ENCODE measurements around the gene PTPRE.

PTPRE gene

DNA sequence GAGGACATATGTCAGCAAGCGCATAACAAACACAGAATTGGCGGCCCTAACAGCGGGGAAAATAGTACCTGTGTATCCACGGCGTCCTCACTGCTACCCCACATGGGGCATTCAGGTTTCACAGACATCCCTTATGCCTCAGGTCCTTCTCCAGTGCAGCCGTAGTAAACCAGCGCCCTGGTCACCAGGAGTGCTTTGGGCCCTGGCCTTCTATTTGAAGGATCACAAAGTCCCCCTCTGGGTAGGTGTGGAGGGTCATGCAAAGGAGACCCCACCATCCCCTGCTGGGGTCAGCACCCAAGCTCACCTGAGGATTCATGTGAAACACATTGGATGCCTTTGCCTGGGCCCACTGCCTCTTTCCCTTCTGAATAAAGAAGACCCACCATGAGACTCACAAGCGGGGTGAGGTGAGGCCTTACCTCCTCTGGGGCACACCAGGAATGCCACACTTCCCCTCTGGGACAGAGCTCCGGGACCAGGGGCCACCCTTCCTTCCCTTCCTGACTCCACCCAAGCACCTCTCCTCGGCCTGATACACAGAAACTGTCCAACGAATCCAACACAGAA is 32.9 kb upstream of the PTPRE start:
- DNase-seq (ENCODE audit: insufficient read length) (no peak), FAIRE-seq (no peak)
- TF ChIP-seq TAF1 (IDR thresholded peaks at IDR 0.05; ENCODE audit: borderline replicate concordance, low read depth, low read length) (no peak), POLR2AphosphoS5 (IDR thresholded peaks at IDR 0.05; ENCODE audit: low read depth, low read length) (no peak), POLR2A (IDR thresholded peaks at IDR 0.05; ENCODE audit: low read depth, low read length) (no peak)

DNA sequence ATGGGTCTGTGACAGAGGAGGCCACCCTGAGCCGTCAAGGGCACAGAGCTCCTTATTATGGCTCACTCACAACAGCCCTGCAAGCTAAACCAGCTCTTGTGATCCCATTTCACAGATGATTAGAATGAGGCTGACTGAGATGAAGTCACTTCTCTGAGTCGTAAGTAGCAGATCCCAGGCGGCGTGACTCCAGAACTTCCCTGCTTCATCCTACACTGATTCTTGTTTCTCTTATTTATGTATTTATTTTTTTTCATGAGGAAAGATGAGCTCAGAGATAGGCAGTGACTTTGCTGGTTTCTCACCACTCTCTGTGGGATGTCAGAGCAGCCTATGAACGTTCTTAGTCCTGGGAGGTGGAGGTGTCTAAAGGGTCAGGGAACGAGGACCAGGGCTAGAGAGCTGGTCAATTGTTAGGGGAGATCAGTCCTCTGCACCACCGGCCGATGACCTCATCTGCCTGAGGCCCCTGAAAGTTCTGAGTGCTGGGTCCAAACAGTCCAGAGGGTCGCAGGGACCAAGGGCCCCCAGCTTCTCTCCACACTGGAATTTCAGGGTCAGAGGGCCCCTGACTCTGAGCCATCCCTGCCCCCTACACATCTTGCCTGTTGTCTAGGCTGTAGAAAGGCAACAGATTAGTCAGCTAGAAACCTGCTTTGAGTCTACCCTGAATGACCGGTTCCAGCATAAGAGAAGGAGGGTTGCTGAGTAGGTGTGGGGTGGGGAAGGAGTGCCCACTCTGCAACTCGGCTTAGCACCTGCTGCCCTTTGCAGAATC is 32.0 kb upstream of the PTPRE start:
- DNase-seq (ENCODE audit: insufficient read length) (no peak), FAIRE-seq (no peak)
- TF ChIP-seq POLR2AphosphoS5 (IDR thresholded peaks at IDR 0.05; ENCODE audit: low read depth, low read length) (no peak), POLR2A (IDR thresholded peaks at IDR 0.05; ENCODE audit: low read depth, low read length) (no peak), TAF1 (IDR thresholded peaks at IDR 0.05; ENCODE audit: borderline replicate concordance, low read depth, low read length) (no peak)

DNA sequence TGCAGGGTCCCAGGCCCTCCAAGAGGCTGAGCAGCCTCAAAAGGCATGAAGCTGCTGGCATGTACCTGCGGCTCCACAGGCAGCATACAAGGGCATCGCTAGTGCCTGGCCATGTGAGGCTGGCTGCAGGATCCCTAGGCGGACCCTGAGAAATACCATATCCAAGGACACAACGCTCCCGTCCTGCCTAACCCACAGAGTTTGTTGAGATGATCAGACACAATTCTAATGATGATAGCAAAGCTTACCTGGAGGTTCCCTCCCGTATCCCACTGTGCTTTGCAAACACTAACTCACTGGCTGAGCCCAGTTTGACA is 31.5 kb upstream of the PTPRE start:
- DNase-seq (ENCODE audit: insufficient read length) (no peak), FAIRE-seq (no peak)
- TF ChIP-seq TAF1 (IDR thresholded peaks at IDR 0.05; ENCODE audit: borderline replicate concordance, low read depth, low read length): no peak
- TF ChIP-seq POLR2A (IDR thresholded peaks at IDR 0.05; ENCODE audit: low read depth, low read length): no peak
- TF ChIP-seq POLR2AphosphoS5 (IDR thresholded peaks at IDR 0.05; ENCODE audit: low read depth, low read length): no peak

DNA sequence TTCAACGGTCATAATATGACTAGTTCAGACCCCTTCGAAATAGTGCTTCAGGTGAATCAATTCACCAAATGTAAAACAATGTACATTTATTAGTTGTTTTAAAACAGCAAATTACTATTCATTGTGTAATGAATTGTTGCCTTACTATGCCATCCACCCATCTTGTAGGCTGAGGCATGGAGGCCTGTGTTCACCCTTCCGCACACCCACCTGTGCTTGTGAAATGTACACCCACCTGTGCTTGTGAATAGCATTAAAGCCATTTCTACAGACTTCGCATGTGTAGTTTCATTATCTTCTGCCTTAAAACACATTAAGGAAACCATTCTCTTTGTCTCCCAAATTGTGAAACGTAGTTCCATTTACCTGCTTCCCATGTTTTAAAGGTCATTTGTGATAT is 31.0 kb upstream of the PTPRE start:
- TF ChIP-seq POLR2A (IDR thresholded peaks at IDR 0.05; ENCODE audit: low read depth, low read length): no peak
- TF ChIP-seq TAF1 (IDR thresholded peaks at IDR 0.05; ENCODE audit: borderline replicate concordance, low read depth, low read length): no peak
- TF ChIP-seq POLR2AphosphoS5 (IDR thresholded peaks at IDR 0.05; ENCODE audit: low read depth, low read length): no peak
- FAIRE-seq (no peak), DNase-seq (ENCODE audit: insufficient read length) (no peak)

- FAIRE-seq: no peak
- TF ChIP-seq TAF1 (IDR thresholded peaks at IDR 0.05; ENCODE audit: borderline replicate concordance, low read depth, low read length): no peak
- TF ChIP-seq POLR2AphosphoS5 (IDR thresholded peaks at IDR 0.05; ENCODE audit: low read depth, low read length): no peak
- TF ChIP-seq POLR2A (IDR thresholded peaks at IDR 0.05; ENCODE audit: low read depth, low read length): no peak
- DNase-seq (ENCODE audit: insufficient read length): no peak
Observed at GRCh38 chr10:127877116-127877515, 29.8 kb upstream of the PTPRE start.

- DNase-seq (ENCODE audit: insufficient read length): no peak
- no peak for TF ChIP-seq POLR2AphosphoS5 (IDR thresholded peaks at IDR 0.05; ENCODE audit: low read depth, low read length)
- FAIRE-seq: no peak
Observed at GRCh38 chr10:127877699-127878098, 29.2 kb upstream of the PTPRE start.

GRCh38 chr10:127878475-127879055 is 28.3 kb upstream of the PTPRE start:
- TF ChIP-seq POLR2A (IDR thresholded peaks at IDR 0.05; ENCODE audit: low read depth, low read length) (no peak), POLR2AphosphoS5 (IDR thresholded peaks at IDR 0.05; ENCODE audit: low read depth, low read length) (no peak), TAF1 (IDR thresholded peaks at IDR 0.05; ENCODE audit: borderline replicate concordance, low read depth, low read length) (no peak)
- DNase-seq (ENCODE audit: insufficient read length) (no peak), FAIRE-seq (no peak)

DNA sequence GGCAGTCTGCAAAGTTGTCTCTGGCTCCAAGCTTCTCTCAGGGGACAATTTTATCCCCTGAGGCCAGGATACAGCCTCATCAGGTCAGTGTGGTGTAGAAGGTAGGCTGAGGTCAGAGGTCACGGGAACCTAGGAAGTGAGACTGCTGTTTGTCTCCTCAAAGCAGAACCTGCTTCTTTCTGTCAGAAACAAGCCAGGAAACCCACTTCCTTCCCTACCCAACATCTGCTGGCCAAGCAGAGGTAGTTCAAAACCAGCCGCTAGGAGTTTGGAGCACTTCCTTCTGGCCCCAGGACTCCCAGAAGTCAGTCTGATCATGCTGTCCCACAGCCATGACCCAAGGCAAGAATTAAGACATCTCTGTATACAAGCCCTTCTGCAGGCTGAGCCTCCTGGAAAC is 26.3 kb upstream of the PTPRE start:
- DNase-seq (ENCODE audit: insufficient read length) (no peak), FAIRE-seq (no peak)
- TF ChIP-seq POLR2A (IDR thresholded peaks at IDR 0.05; ENCODE audit: low read depth, low read length) (no peak), TAF1 (IDR thresholded peaks at IDR 0.05; ENCODE audit: borderline replicate concordance, low read depth, low read length) (no peak), POLR2AphosphoS5 (IDR thresholded peaks at IDR 0.05; ENCODE audit: low read depth, low read length) (no peak)

GRCh38 chr10:127881262-127881661 is 25.6 kb upstream of the PTPRE start:
- TF ChIP-seq POLR2A (IDR thresholded peaks at IDR 0.05; ENCODE audit: low read depth, low read length): no peak
- TF ChIP-seq TAF1 (IDR thresholded peaks at IDR 0.05; ENCODE audit: borderline replicate concordance, low read depth, low read length): no peak
- no peak for TF ChIP-seq POLR2AphosphoS5 (IDR thresholded peaks at IDR 0.05; ENCODE audit: low read depth, low read length)
- DNase-seq (ENCODE audit: insufficient read length) (no peak), FAIRE-seq (no peak)

DNA sequence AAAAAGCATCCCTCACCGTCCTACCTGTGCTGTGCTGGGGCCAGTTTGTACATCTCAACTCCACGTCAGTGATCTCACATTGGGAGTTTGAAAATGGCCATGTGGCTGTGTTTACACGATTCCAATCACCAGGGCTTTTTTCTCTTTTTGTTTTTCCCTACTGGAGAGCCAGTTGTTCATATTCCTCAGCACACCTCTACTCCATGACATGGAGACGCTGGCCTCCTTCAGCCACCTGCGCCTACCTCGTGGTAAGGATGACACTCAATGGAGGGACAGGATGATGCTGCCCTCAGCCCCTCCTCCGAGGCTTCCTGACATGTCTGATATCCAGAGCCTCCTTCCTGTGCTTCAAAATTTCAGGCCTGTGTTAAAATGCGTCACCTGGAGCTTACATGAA is 24.5 kb upstream of the PTPRE start:
- FAIRE-seq (no peak), DNase-seq (ENCODE audit: insufficient read length) (no peak)
- TF ChIP-seq POLR2A (IDR thresholded peaks at IDR 0.05; ENCODE audit: low read depth, low read length) (no peak), TAF1 (IDR thresholded peaks at IDR 0.05; ENCODE audit: borderline replicate concordance, low read depth, low read length) (no peak), POLR2AphosphoS5 (IDR thresholded peaks at IDR 0.05; ENCODE audit: low read depth, low read length) (no peak)

DNA sequence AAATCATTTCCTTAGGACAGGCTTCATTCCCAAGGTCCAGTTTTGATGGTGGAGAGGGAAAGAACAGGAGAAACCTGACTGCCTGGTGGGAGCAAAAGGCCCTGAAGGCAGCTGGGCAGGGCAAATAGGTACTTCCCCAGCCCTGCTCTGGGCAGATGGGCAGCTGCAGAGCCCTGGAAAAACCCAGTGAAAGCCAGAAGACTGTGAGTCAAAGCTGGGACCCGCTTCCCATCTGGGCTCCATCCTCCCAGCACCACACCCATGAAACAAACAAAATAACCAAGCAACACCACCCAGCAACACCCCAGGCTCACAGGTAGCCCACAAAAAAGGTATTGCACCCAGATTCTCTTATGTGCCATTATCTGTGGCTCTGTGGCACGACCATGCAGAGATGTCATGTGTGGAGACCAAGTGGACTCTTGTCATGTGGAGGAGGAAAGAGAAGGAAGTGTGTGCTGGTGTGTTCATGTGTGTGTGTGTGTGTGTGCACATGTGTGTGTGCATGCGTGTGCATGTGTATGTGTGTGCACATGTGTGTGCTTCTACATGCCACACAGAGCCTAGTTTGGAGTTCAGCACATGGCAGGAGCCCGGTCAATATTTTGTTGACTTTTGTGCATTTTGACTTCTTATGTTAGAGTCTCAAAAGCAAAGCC is 24.0 kb upstream of the PTPRE start:
- DNase-seq (ENCODE audit: insufficient read length): no peak
- TF ChIP-seq POLR2A (IDR thresholded peaks at IDR 0.05; ENCODE audit: low read depth, low read length) (no peak), TAF1 (IDR thresholded peaks at IDR 0.05; ENCODE audit: borderline replicate concordance, low read depth, low read length) (no peak), POLR2AphosphoS5 (IDR thresholded peaks at IDR 0.05; ENCODE audit: low read depth, low read length) (no peak)
- FAIRE-seq: no peak

GRCh38 chr10:127883516-127883915 is 23.4 kb upstream of the PTPRE start:
- no peak for DNase-seq (ENCODE audit: insufficient read length)
- FAIRE-seq: no peak
- no peak for TF ChIP-seq TAF1 (IDR thresholded peaks at IDR 0.05; ENCODE audit: borderline replicate concordance, low read depth, low read length)
- no peak for TF ChIP-seq POLR2AphosphoS5 (IDR thresholded peaks at IDR 0.05; ENCODE audit: low read depth, low read length)
- no peak for TF ChIP-seq POLR2A (IDR thresholded peaks at IDR 0.05; ENCODE audit: low read depth, low read length)
